HG02981 (cell line): Measurements from ENCODE around the gene WDPCP.
"Not testable (repeated sequence)": the region's sequence is repeated elsewhere in the genome, so short reads cannot be mapped to it uniquely, and the experiment has no call there.

Experiments
- ATAC-seq: cut with Tn5 transposase; IDR thresholded peaks from one replicate; pipeline ENCODE4 v1.9.1; 2021; ENCODE audit warnings: mild to moderate bottlenecking, moderate library complexity; ENCODE audit not compliant: unreplicated experiment

WDPCP gene

GRCh38 chr2:63378589-63378988 is 209.7 kb downstream of the WDPCP start:
- ATAC-seq: no peak

GRCh38 chr2:63374341-63374740 is 213.9 kb downstream of the WDPCP start:
- ATAC-seq: no peak

GRCh38 chr2:63372549-63372948 is 215.7 kb downstream of the WDPCP start:
- ATAC-seq: no peak

GRCh38 chr2:63369146-63369545 is 219.1 kb downstream of the WDPCP start:
- ATAC-seq: no peak

GRCh38 chr2:63364866-63365265 is 223.4 kb downstream of the WDPCP start:
- ATAC-seq: no peak

GRCh38 chr2:63357722-63358121 is 230.6 kb downstream of the WDPCP start:
- not testable (repeated sequence) for ATAC-seq

GRCh38 chr2:63347361-63347760 is 240.9 kb downstream of the WDPCP start:
- ATAC-seq: no peak

GRCh38 chr2:63346411-63346810 is 241.9 kb downstream of the WDPCP start:
- ATAC-seq: no peak

- ATAC-seq: no peak
These were observed 243.0 kb downstream of the WDPCP start for GRCh38 chr2:63345285-63345633.

GRCh38 chr2:63344575-63345284 is 243.5 kb downstream of the WDPCP start:
- ATAC-seq: no peak

- no peak for ATAC-seq
These were observed 244.7 kb downstream of the WDPCP start for GRCh38 chr2:63343397-63344109.

GRCh38 chr2:63340443-63340842 is 247.8 kb downstream of the WDPCP start:
- no peak for ATAC-seq

- no peak for ATAC-seq
These were observed 253.4 kb downstream of the WDPCP start for GRCh38 chr2:63334910-63335309.

GRCh38 chr2:63326473-63326872 is 261.8 kb downstream of the WDPCP start:
- no peak for ATAC-seq

GRCh38 chr2:63323662-63324061 is 264.6 kb downstream of the WDPCP start:
- ATAC-seq: not testable (repeated sequence)

GRCh38 chr2:63321973-63322372 is 266.3 kb downstream of the WDPCP start:
- not testable (repeated sequence) for ATAC-seq

- no peak for ATAC-seq
These were observed 267.6 kb downstream of the WDPCP start for GRCh38 chr2:63320669-63321068.

GRCh38 chr2:63310614-63311013 is 277.7 kb downstream of the WDPCP start:
- ATAC-seq: no peak

- ATAC-seq: no peak
These were observed 286.8 kb downstream of the WDPCP start for GRCh38 chr2:63301481-63301880.

- ATAC-seq: no peak
These were observed 287.4 kb downstream of the WDPCP start for GRCh38 chr2:63300835-63301234.

GRCh38 chr2:63287956-63288355 is 300.3 kb downstream of the WDPCP start:
- ATAC-seq: no peak

GRCh38 chr2:63286520-63286919 is 301.8 kb downstream of the WDPCP start:
- not testable (repeated sequence) for ATAC-seq

GRCh38 chr2:63283273-63283672 is 305.0 kb downstream of the WDPCP start:
- no peak for ATAC-seq
